ENCODE data around the gene CHRNB2.

The CHRNB2 gene

GRCh38 chr1:154553056-154554030, 14.2 kb upstream of the CHRNB2 start:
- DNase-seq: no peak

- DNase-seq: no peak
These were observed 11.2 kb upstream of the CHRNB2 start for GRCh38 chr1:154556422-154556821.

- no peak for DNase-seq
These were observed 10.2 kb upstream of the CHRNB2 start for GRCh38 chr1:154557248-154557938.

- DNase-seq: no peak
These were observed 9.4 kb upstream of the CHRNB2 start, which contains the start of gene UBE2Q1 for GRCh38 chr1:154557939-154558719. TSS of gene UBE2Q1 (minus strand) at chr1:154558662. CDS start at chr1:154558553, 109 bp downstream.

- peak; percentile 100 for DNase-seq
These were observed 8.7 kb upstream of the CHRNB2 start for GRCh38 chr1:154558720-154559465.

GRCh38 chr1:154559466-154560044, 8.0 kb upstream of the CHRNB2 start:
- DNase-seq: peak; percentile 76

- DNase-seq: no peak
These were observed 1.7 kb upstream of the CHRNB2 start for GRCh38 chr1:154565876-154566275.

- no peak for DNase-seq
These were observed 708 bp downstream of the CHRNB2 start for GRCh38 chr1:154568157-154568815.

- DNase-seq: no peak
These were observed 3.8 kb downstream of the CHRNB2 start for GRCh38 chr1:154571244-154571963.

- no peak for DNase-seq
These were observed 4.3 kb downstream of the CHRNB2 start for GRCh38 chr1:154571964-154572288.

- DNase-seq: no peak
These were observed 5.0 kb downstream of the CHRNB2 start for GRCh38 chr1:154572468-154573167.

- no peak for DNase-seq
These were observed 5.6 kb downstream of the CHRNB2 start for GRCh38 chr1:154573168-154573510.

- no peak for DNase-seq
These were observed 7.1 kb downstream of the CHRNB2 start for GRCh38 chr1:154574716-154575115.

GRCh38 chr1:154575147-154575927, 7.8 kb downstream of the CHRNB2 start:
- no peak for DNase-seq

GRCh38 chr1:154575951-154576566, 8.5 kb downstream of the CHRNB2 start:
- DNase-seq: no peak

- no peak for DNase-seq
These were observed 9.9 kb downstream of the CHRNB2 start for GRCh38 chr1:154577346-154578057.

- DNase-seq: no peak
These were observed 10.5 kb downstream of the CHRNB2 start for GRCh38 chr1:154578058-154578418.

GRCh38 chr1:154579374-154579773, 11.8 kb downstream of the CHRNB2 start:
- no peak for DNase-seq
